D721Med (cell line): ENCODE measurements around the gene SNX30.

Experiments
- DNase-seq: peaks from one replicate; pipeline ENCODE4 v3.0.0; 2011; ENCODE audit warnings: low spot score; ENCODE audit not compliant: insufficient read length
- FAIRE-seq: peaks from 2 replicates; lab custom pipeline; 2011; peaks lifted over from hg19 to GRCh38; lab: Jason Lieb, UNC
- TF ChIP-seq, protein P1 (sequence below): IDR thresholded peaks from 2 replicates; pipeline ENCODE4 v1.5.1; 2012; ENCODE audit warnings: mild to moderate bottlenecking, control low read depth; ENCODE audit not compliant: insufficient read depth; ENCODE audit errors: missing control alignments

The SNX30 gene

DNA sequence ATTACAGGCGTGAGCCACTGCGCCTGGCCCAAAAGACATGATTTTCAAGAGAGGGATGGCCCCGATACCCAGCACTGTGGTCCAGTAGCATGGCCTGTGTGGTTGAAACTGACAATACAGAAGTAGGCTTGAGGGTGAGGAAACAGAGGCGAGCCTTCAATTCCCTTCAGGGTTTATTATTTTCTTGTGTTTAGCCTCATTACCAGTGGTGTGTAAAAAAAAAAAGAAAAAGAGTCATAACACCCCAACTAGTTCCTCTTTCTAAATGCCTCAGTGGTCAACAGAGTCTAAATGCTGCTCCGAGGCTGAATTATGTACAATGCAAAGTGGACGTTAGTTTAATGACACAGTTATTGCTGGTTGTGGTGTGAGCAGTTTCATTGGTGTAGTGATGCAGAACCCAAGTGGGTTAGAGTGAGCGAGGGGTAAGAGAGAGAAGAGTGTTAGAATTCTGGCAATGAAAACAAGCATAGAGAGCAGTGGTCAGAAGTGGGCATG lies 58.8 kb downstream of the SNX30 start:
- DNase-seq = no peak
- TF ChIP-seq, protein P1, sequence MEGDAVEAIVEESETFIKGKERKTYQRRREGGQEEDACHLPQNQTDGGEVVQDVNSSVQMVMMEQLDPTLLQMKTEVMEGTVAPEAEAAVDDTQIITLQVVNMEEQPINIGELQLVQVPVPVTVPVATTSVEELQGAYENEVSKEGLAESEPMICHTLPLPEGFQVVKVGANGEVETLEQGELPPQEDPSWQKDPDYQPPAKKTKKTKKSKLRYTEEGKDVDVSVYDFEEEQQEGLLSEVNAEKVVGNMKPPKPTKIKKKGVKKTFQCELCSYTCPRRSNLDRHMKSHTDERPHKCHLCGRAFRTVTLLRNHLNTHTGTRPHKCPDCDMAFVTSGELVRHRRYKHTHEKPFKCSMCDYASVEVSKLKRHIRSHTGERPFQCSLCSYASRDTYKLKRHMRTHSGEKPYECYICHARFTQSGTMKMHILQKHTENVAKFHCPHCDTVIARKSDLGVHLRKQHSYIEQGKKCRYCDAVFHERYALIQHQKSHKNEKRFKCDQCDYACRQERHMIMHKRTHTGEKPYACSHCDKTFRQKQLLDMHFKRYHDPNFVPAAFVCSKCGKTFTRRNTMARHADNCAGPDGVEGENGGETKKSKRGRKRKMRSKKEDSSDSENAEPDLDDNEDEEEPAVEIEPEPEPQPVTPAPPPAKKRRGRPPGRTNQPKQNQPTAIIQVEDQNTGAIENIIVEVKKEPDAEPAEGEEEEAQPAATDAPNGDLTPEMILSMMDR = no peak
- FAIRE-seq = no peak

DNA sequence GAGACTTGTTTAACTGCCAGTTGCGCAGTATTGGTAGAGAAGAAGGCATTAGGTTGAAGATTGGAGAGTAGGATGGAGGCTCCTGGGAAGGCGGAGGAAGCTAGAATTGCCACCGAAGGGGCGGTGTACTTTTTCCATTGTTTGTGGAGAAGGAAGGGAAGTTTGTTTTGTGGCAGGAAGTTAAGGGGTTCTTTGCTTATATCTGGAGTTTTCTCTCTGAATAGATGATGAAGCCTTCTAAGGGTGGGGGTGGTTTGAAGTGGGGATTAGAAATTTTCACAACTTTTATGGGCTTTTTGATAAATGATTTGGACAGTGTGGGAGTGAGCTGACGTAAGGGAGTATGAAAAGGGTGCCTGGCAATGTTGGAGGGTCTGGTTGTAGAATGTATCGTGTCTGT lies 59.3 kb downstream of the SNX30 start:
- TF ChIP-seq, protein P1 = no peak
- DNase-seq (no peak), FAIRE-seq (no peak)

DNA sequence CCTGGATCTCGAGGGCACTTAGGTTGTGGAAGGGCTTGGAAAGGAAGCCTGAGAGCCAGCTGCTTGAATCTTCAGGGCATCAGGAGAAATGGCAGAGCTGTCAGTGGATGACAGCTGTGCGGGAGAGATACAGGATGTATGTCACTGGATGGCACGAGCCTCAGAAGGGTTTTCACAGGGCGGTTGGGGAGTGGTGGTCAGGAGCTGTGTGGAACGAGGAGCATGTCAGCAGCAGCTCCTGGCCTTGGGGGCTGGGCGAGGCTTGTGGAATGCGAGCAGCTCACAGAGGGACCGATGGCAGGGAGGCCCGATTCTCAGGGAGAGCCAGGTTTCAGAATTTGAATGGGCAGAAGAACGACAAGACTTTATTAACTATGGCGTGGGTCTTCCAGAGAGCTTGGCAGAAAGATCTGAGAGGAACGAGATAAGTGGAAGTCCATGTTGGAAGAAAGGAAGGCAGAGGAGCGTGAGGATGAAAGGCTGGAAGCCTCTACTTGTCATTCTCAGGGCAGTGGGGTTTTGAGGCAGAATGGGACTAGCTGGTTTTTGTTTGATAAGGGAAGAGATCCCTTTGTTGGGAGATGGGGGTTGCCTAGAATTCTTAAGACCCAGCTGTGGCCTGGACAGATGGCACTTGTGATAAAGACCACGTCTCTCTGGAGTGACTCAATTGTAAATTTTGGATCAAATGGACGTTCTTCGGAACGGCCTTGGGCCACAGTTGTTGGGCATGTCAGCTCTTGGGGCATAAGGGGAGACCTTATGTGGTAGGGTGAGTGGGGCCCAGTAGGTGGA lies 60.3 kb downstream of the SNX30 start:
- TF ChIP-seq, protein P1 = no peak
- DNase-seq = no peak
- no peak for FAIRE-seq

DNA sequence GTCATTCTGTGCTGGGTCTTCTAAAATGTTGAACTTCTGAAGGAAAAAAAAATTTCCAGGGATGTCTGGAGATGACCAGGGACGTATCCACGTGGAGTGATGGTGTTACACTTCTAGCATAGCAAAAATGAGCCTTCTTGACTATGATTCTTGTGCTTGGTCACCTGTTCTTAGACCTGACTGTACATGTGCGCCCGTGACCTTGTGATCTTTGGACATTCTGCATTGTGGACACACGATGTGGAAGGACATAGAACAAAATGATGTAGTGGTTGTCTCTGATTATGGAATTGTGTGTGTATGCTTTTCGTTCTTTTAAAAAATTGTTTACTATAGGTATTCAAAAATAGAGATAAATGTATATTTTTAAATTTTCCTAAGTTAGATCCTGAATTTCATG lies 61.0 kb downstream of the SNX30 start:
- DNase-seq (no peak), FAIRE-seq (no peak)
- TF ChIP-seq, protein P1 = no peak

DNA sequence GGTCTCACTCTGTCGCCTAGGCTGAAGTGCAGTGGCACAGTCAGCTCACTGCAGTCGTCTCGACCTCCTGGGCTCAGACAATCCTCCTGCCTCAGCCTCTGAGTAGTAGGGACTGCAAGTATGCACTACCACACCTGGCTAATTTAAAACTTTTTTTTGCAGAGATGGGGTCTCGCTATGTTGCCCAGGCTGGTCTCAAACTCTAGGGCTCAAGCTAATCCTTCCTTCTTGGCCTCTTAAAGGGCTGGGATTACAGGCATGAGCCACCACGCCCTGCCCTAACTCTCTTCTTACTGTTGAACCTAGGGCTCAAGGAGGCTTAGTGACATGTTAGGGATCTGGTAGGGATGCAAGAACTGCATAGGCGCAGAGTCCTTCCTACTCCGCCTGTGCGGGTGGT lies 65.3 kb downstream of the SNX30 start:
- DNase-seq = no peak
- TF ChIP-seq, protein P1 = no peak
- FAIRE-seq = no peak

DNA sequence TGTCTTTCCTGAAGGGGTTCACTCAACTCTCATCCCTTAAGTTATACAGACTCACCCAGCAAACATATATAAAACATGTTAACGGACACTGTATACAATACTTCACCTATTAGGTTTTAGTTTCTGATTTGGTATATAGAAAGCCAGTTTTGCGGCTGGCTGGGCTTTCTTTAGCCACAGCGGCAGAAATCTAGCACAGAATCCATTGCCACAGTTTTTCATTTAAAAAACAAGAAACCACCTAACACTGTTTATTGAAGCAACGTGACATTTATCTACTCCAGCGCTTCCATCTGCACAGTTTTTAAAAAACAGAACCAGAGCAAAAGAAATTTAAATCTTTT lies 67.3 kb downstream of the SNX30 start:
- FAIRE-seq (no peak), DNase-seq (no peak)
- TF ChIP-seq, protein P1 = no peak
